Measurements from ENCODE around the gene APOL2. TPM values are rescaled to one million over a fixed set of nuclear protein-coding genes. Genes with fewer than 3 reads are reported as not detected.
"Not testable (repeated sequence)": the region's sequence is repeated elsewhere in the genome, so short reads cannot be mapped to it uniquely, and the experiment has no call there.

The APOL2 gene
- total and polyA plus RNA-seq, 12 donors, result 28.6 to 215 (median 53.3) TPM

DNA sequence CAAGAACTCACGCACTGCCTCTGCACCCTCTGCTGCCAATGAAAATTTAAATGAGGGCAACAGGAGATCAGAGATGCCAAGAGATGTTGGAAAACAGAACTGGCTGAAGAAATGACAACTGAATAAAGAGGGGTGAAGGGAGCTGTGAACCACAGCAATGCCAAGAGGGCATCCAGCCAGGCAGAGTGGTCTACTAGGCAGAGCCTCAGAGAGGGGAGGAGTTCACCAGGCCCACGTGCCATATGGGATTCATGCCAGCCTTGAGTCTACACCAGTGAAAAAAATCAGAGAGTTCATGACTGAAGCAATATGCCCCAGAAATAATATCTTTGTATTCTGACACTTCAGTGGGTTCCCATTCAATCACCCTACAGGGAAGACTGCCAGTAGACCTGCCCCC, 4.4 kb downstream of the APOL2 start:
- DNase-seq (no peak), ATAC-seq (no peak)
- TF ChIP-seq CTCF (IDR thresholded peaks at IDR 0.05), result no peak
- H3K36me3 ChIP-seq, result peaks cover 0 to 71% (median 44%) of the 10 kb centered on the region in 9 donors
- H3K9me3 ChIP-seq, result no peaks in the 10 kb centered on the region
- no peak overlapping the region for H3K4me3 ChIP-seq
- WGBS, 2 donors, result 62 to 63% methylated on average over 2 of the region's 2 CpGs
- no peaks in the 10 kb centered on the region for H3K27me3 ChIP-seq
- intact Hi-C loops (cut with DNase I), result loop anchor here in 7 of 10 donors (5.0 kb wide), 4 partner anchors 33 to 43 kb away; partner anchors contain the start of gene APOL4 (in 1 of the 7)
- H3K4me1 ChIP-seq, result peaks cover 21 to 58% (median 48%) of the 10 kb centered on the region in 9 donors
- H3K27ac ChIP-seq, result peak overlapping the region in 1 of 10 donors; percentile 26

DNA sequence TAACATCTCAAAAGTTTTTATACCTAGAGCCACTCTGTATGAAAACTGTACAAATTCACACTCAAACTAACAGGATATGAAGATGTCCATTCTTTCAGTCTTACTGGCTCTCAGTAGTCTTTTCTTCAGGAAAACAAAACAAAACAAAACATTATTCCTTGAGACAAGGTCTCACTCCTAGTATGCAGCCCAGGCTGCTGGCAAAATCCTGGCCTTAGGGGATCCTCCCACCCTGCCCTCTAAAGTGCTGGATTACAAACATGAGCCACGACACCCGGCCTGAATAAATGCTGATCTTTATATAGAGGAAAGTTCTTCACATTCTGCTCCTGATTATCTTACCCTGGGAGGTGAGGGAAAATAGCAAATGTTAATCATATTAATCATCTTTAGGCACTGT, 5.1 kb downstream of the APOL2 start:
- H3K36me3 ChIP-seq, result peaks cover 0 to 78% (median 50%) of the 10 kb centered on the region in 9 donors
- peak overlapping the region in 1 of 10 donors; percentile 26 for H3K27ac ChIP-seq
- no peak for TF ChIP-seq CTCF (IDR thresholded peaks at IDR 0.05)
- no peaks in the 10 kb centered on the region for H3K27me3 ChIP-seq
- DNase-seq (no peak), ATAC-seq (no peak)
- WGBS, 2 donors, result 41 to 43% methylated on average over 2 of the region's 2 CpGs
- H3K9me3 ChIP-seq, result no peaks in the 10 kb centered on the region
- peaks cover 21 to 53% (median 44%) of the 10 kb centered on the region in 9 donors for H3K4me1 ChIP-seq
- no peak overlapping the region for H3K4me3 ChIP-seq
- intact Hi-C loops (cut with DNase I), result no loop called here

GRCh38 chr22:36233796-36234195, 5.5 kb downstream of the APOL2 start:
- ATAC-seq, result no peak
- no peak for DNase-seq
- Histone ChIP-seq H3K36me3 (peaks cover 0 to 82% (median 50%) of the 10 kb centered on the region in 9 donors), H3K9me3 (no peaks in the 10 kb centered on the region), H3K4me1 (peaks cover 21 to 53% (median 44%) of the 10 kb centered on the region in 9 donors), H3K27ac (peak overlapping the region in 1 of 10 donors; percentile 26), H3K27me3 (no peaks in the 10 kb centered on the region), H3K4me3 (no peak overlapping the region)
- 89 to 92% methylated on average over 7 of the region's 7 CpGs for WGBS, 2 donors
- intact Hi-C loops (cut with DNase I), result no loop called here
- no peak for TF ChIP-seq CTCF (IDR thresholded peaks at IDR 0.05)

- H3K4me1 ChIP-seq, result peaks cover 17 to 45% (median 35%) of the 10 kb centered on the region in 9 donors
- no peak for ATAC-seq
- WGBS, 2 donors, result 80 to 85% methylated on average over 13 of the region's 13 CpGs
- no peak for DNase-seq
- no peak for TF ChIP-seq CTCF (IDR thresholded peaks at IDR 0.05)
- peak overlapping the region in 1 of 10 donors; percentile 26 for H3K27ac ChIP-seq
- H3K36me3 ChIP-seq, result peaks cover 0 to 91% (median 57%) of the 10 kb centered on the region in 9 donors
- no peak overlapping the region for H3K4me3 ChIP-seq
- H3K9me3 ChIP-seq, result no peaks in the 10 kb centered on the region
- intact Hi-C loops (cut with DNase I), result no loop called here
- no peaks in the 10 kb centered on the region for H3K27me3 ChIP-seq
These were observed 6.5 kb downstream of the APOL2 start for GRCh38 chr22:36232715-36233401.

GRCh38 chr22:36231051-36231450, 8.3 kb downstream of the APOL2 start:
- 73 to 85% methylated on average over 5 of the region's 5 CpGs for WGBS, 2 donors
- H3K9me3 ChIP-seq; H3K27me3 ChIP-seq; H3K4me3 ChIP-seq; H3K27ac ChIP-seq; DNase-seq; ATAC-seq; intact Hi-C loops (cut with DNase I): not testable (repeated sequence)
- Histone ChIP-seq H3K36me3 (peaks cover 0 to 98% (median 57%) of the 10 kb centered on the region in 9 donors), H3K4me1 (peaks cover 2 to 27% (median 17%) of the 10 kb centered on the region in 9 donors)

GRCh38 chr22:36229649-36230048, 9.7 kb downstream of the APOL2 start:
- not testable (repeated sequence) for H3K27ac ChIP-seq, H3K4me3 ChIP-seq, ATAC-seq, DNase-seq, H3K27me3 ChIP-seq, H3K9me3 ChIP-seq
- Histone ChIP-seq H3K36me3 (peaks cover 0 to 94% (median 50%) of the 10 kb centered on the region in 9 donors), H3K4me1 (peaks cover 0 to 14% (median 6%) of the 10 kb centered on the region in 9 donors)
- WGBS, 2 donors, result 89 to 92% methylated on average over 3 of the region's 3 CpGs
- intact Hi-C loops (cut with DNase I), result loop anchor here in 1 of 10 donors (10.0 kb wide), 1 partner anchor 85 kb away; no protein-coding TSS in a partner anchor
